AG09319 (cell line): ENCODE results near the gene MS4A5.
"Not testable (repeated sequence)": the region's sequence is repeated elsewhere in the genome, so short reads cannot be mapped to it uniquely, and the experiment has no call there.

Experiments used
- DNase-seq: peaks from one replicate; pipeline ENCODE4 v3.0.0-alpha.2; 2010; ENCODE audit warnings: low read depth; ENCODE audit errors: extremely low read depth
- TF ChIP-seq, protein P1 (sequence below): IDR thresholded peaks from 2 replicates; pipeline ENCODE4 v1.5.1; 2011; ENCODE audit warnings: low read depth, mild to moderate bottlenecking, inconsistent platforms, low read length, moderate library complexity

Gene MS4A5

DNA sequence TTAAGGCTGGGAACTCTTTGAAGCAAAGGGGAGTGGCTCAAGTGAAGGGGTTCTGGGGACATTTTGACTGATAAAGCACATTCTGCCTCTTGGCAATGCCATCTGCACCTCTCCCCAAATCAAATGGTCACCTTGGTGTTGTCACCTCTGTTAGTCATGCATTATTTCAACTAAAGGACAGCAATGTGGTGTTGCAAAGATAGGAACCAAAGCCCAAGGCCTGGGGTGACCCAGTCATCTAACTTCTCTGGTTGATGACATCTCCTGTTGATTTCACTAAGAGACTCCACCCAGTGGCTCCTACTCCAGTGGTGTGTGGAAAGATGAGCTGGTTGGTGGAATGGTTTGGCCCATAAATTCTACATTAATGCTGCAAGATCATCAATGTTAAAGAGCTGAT, 18.5 kb downstream of the MS4A5 start:
- TF ChIP-seq, protein P1, sequence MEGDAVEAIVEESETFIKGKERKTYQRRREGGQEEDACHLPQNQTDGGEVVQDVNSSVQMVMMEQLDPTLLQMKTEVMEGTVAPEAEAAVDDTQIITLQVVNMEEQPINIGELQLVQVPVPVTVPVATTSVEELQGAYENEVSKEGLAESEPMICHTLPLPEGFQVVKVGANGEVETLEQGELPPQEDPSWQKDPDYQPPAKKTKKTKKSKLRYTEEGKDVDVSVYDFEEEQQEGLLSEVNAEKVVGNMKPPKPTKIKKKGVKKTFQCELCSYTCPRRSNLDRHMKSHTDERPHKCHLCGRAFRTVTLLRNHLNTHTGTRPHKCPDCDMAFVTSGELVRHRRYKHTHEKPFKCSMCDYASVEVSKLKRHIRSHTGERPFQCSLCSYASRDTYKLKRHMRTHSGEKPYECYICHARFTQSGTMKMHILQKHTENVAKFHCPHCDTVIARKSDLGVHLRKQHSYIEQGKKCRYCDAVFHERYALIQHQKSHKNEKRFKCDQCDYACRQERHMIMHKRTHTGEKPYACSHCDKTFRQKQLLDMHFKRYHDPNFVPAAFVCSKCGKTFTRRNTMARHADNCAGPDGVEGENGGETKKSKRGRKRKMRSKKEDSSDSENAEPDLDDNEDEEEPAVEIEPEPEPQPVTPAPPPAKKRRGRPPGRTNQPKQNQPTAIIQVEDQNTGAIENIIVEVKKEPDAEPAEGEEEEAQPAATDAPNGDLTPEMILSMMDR, result no peak
- no peak for DNase-seq

DNA sequence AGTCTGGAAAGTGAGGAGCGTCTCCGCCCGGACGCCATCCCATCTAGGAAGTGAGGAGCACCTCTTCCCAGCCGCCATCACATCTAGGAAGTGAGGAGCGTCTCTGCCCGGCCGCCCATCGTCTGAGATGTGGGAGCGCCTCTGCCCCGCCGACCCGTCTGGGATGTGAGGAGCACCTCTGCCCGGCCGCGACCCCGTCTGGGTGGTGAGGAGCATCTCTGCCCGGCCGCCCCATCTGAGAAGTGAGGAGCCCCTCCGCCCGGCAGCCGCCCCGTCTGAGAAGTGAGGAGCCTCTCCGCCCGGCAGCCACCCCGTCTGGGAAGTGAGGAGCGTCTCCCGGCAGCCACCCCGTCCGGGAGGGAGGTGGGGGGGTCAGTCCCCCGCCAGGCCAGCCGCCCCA, 21.8 kb downstream of the MS4A5 start:
- DNase-seq, result not testable (repeated sequence)

DNA sequence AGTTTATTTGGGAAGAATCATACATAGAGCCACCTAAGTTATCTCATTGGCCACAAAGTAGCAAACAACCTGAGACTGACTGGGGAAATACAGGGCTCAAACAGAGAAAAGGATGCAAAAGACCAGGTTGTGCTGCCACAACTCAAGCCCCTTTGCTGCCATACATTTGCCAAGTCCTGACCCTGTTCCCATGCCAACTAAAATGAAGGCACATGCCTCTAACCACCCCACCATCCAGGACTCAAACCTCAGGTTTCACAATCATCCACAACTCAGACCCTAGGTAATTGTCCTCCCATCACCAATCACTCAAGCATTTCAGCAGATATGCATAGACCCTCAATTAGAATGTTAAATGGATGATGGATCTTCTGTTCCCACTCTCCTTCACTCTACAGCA, 24.8 kb downstream of the MS4A5 start:
- TF ChIP-seq, protein P1, result no peak
- DNase-seq, result no peak

DNA sequence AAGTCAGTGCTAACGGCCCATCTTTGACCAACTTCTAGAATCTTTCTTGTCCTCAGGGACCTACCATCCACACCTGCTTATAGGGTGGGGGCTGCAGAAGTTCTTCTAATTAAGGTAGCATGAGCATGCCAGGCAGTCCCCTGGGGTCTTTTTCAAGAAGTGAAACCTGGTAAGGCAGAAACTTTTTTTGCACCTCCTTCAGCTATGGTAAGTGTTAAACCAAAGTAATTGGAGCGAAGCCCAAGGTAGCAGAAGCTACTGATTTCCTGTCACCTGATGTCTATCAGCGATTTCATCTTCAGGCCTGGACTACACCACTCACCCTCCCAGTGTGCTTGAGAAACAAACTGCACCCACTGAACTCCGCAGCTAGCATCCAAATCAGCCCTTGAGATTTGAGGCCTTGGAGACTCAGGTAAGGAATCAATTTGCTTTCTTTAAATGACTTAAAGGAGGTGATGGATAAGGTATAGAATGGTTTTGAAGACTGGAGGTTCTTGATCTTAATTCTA, 26.2 kb downstream of the MS4A5 start, which contains the start of gene MS4A1:
Gene MS4A1 (plus strand): TSS at position 317 of the 512 bp plus-strand sequence. CDS start 6,528 bp downstream, outside the sequence.
- no peak for DNase-seq
- TF ChIP-seq, protein P1, result no peak

DNA sequence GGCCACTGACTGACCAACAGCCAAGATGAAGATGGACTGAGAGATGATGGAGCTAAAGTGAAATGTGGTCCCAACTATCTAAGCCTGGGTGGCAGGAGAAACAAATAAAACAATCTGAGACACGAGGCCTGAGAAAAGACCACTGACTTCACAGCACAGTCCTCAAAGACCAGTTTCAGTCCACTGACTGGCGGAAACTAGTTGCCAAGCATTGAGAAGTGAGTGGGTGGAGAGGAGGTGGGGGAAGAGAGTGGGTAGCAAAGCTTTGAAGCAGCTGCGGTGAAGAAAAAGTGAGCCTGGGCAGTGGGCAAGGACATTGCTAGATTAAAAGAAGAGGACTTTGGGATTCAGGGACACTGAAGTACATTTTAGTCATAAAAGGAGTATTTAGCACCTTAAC, 28.2 kb downstream of the MS4A5 start:
- TF ChIP-seq, protein P1, result no peak
- no peak for DNase-seq

DNA sequence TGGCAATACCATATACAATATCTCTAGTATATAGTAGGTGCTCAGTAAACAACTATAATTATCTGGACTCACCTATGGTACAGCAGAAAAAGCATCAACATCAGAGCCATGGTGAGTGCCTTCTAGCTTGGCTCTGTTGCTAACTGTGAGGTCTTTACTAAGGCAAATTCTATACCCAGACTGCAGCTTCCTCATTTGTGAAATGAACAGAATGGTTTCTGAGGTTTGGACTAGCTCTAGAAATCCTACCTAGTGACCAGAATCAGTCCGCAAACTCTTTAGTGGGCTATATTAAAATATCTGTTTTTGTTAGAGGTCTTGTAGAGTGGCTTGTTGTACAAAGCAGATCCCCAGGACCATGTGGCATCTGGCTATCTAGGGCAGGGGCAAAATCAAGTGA, 30.0 kb downstream of the MS4A5 start:
- DNase-seq, result no peak
- TF ChIP-seq, protein P1, result no peak

DNA sequence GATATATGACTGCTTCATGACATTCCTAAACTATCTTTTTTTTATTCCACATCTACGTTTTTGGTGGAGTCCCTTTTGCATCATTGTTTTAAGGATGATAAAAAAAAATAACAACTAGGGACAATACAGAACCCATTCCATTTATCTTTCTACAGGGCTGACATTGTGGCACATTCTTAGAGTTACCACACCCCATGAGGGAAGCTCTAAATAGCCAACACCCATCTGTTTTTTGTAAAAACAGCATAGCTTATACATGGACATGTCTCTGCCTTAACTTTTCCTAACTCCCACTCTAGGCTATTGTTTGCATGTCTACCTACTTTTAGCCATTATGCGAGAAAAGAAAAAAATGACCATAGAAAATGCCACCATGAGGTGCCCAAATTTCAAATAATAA, 39.5 kb downstream of the MS4A5 start:
- DNase-seq, result no peak
- TF ChIP-seq, protein P1, result no peak

DNA sequence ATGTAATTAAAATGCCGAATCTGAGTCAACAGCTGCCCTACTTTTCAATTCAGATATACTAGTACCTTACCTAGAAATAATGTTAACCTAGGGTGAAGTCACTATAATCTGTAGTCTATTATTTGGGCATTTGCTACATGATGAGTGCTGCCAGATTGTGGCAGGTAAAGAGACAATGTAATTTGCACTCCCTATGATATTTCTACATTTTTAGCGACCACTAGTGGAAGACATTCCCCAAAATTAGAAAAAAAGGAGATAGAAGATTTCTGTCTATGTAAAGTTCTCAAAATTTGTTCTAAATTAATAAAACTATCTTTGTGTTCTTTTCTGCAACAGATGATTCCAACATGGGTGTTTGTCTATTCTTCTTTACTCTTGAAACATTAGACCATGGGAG, 40.4 kb downstream of the MS4A5 start:
- no peak for DNase-seq

More for the DNA sequence above, 40.4 kb downstream of the MS4A5 start:
- TF ChIP-seq, protein P1, result no peak
